Keratinocyte (primary cell): ENCODE data around the gene ADAMTS2. TPM values are rescaled to one million over a fixed set of nuclear protein-coding genes. Genes with fewer than 3 reads are reported as not detected.

Source experiments
- DNase-seq: peaks from one replicate; pipeline ENCODE4 v3.0.0-alpha.2; 2011; ENCODE audit warnings: low read depth, missing footprints, low spot score
- FAIRE-seq: peaks from 2 replicates; lab custom pipeline; 2011; peaks lifted over from hg19 to GRCh38; lab: Jason Lieb, UNC
- H2AFZ ChIP-seq: 2 replicates; pipeline ENCODE4 v1.6.0; 2012; ENCODE audit warnings: low read length, control low read depth, inconsistent platforms; ENCODE audit not compliant: control insufficient read depth
- H3K27ac ChIP-seq: 2 replicates; pipeline ENCODE4 v1.5.1; 2011; ENCODE audit warnings: low read length; ENCODE audit not compliant: control insufficient read depth, insufficient read depth
- H3K27me3 ChIP-seq: 3 replicates; pipeline ENCODE4 v1.6.0; 2011; ENCODE audit warnings: low read length; ENCODE audit not compliant: control insufficient read depth, insufficient read depth; ENCODE audit errors: extremely low read depth
- H3K36me3 ChIP-seq, 2 experiments: 2 replicates in 1 of 2; 3 replicates in 1 of 2; pipeline ENCODE4 v1.5.1; 2011; ENCODE audit warnings: low read length in 2 of 2, mild to moderate bottlenecking in 1 of 2; ENCODE audit not compliant: control insufficient read depth in 2 of 2, insufficient read depth in 2 of 2; ENCODE audit errors: extremely low read depth in 1 of 2
- H3K4me1 ChIP-seq: 3 replicates; pipeline ENCODE4 v1.5.1; 2011; ENCODE audit warnings: low read length; ENCODE audit not compliant: control insufficient read depth, insufficient read depth; ENCODE audit errors: extremely low read depth
- H3K4me2 ChIP-seq: 3 replicates; pipeline ENCODE4 v1.6.0; 2011; ENCODE audit warnings: low read depth, low read length; ENCODE audit not compliant: control insufficient read depth, insufficient read depth; ENCODE audit errors: extremely low read depth
- H3K4me3 ChIP-seq, 3 experiments: fragments of 200-600 bp in 1 of 3; sonication (generic) in 1 of 3; 2 replicates in 2 of 3; 3 replicates in 1 of 3; pipeline ENCODE4 v1.5.1; 2011 to 2016; ENCODE audit warnings: low read length in 3 of 3, mild to moderate bottlenecking in 3 of 3, control low read depth in 2 of 3, inconsistent platforms in 1 of 3, low read depth in 1 of 3, mixed read lengths in 1 of 3, mixed run types in 1 of 3, moderate library complexity in 1 of 3; ENCODE audit not compliant: control insufficient read depth in 2 of 3, insufficient read depth in 2 of 3; ENCODE audit errors: extremely low read depth in 1 of 3
- H3K79me2 ChIP-seq: 2 replicates; pipeline ENCODE4 v1.6.0; 2012; ENCODE audit warnings: low read length; ENCODE audit not compliant: control insufficient read depth, insufficient read depth
- H3K9ac ChIP-seq: 3 replicates; pipeline ENCODE4 v1.6.0; 2011; ENCODE audit warnings: low read length; ENCODE audit not compliant: control insufficient read depth, insufficient read depth; ENCODE audit errors: extremely low read depth
- H3K9me1 ChIP-seq: 3 replicates; pipeline ENCODE4 v1.6.0; 2011; ENCODE audit warnings: low read length; ENCODE audit not compliant: control insufficient read depth, insufficient read depth; ENCODE audit errors: extremely low read depth
- H3K9me3 ChIP-seq: 2 replicates; pipeline ENCODE4 v1.5.1; 2012; ENCODE audit warnings: low read depth, low read length; ENCODE audit not compliant: control insufficient read depth
- H4K20me1 ChIP-seq: 3 replicates; pipeline ENCODE4 v1.6.0; 2011; ENCODE audit warnings: low read length; ENCODE audit not compliant: control insufficient read depth, insufficient read depth; ENCODE audit errors: extremely low read depth
- CTCF ChIP-seq, 3 experiments: IDR thresholded peaks in 1 of 3; conservative IDR thresholded peaks in 1 of 3; optimal IDR thresholded peaks in 1 of 3; 2 replicates in 2 of 3; 3 replicates in 1 of 3; pipeline versions ENCODE3 to v1.5.1; 2011; ENCODE audit warnings: low read length in 3 of 3, mild to moderate bottlenecking in 3 of 3, moderate library complexity in 2 of 3, control low read depth in 1 of 3, inconsistent platforms in 1 of 3; ENCODE audit not compliant: insufficient read depth in 2 of 3; ENCODE audit errors: extremely low read depth in 1 of 3
- EZH2 ChIP-seq: IDR thresholded peaks from one replicate; pipeline ENCODE4 v1.6.1; 2012; ENCODE audit warnings: inconsistent platforms, mild to moderate bottlenecking, low read length, moderate library complexity
- dilution Hi-C: fragments of 300-500 bp; cut with MboI; formaldehyde crosslinking; loops from one replicate; pipeline ENCODE4 v1.7.0; 2020; ENCODE audit warnings: low sequenced_read_pairs; ENCODE audit not compliant: extremely low pct_ligation_motif_present
- polyA plus RNA-seq, 5 experiments: library from polyadenylated mRNA; depleted of rRNA in 3 of 5; stranded (reverse) in 3 of 5; stranded (forward) in 1 of 5; unstranded in 1 of 5; fragments of >200 nt; gene quantifications; 1 replicate in 1 of 5; 2 replicates in 3 of 5; 3 replicates in 1 of 5; pipeline versions ENCODE4 v1.2.1 to v1.2.3, GENCODE V29; 2011 to 2012; ENCODE audit warnings: missing spikeins in 2 of 5, low read depth in 1 of 5, low replicate concordance in 1 of 5

Gene ADAMTS2
- polyA plus RNA-seq, 1 donor (not counting 4 experiments of a cell fraction or from before 2014, with no cell fraction given), result not detected

- Histone ChIP-seq H3K4me3 (no peak overlapping the region), H3K36me3 (no peaks in the 10 kb centered on the region), H3K27me3 (no peaks in the 10 kb centered on the region), H3K9me3 (peaks cover 18% of the 10 kb centered on the region), H3K27ac (no peak overlapping the region), H2AFZ (no peak overlapping the region), H3K79me2 (no peaks in the 10 kb centered on the region), H3K4me2 (no peak overlapping the region), H3K4me1 (no peaks in the 10 kb centered on the region), H3K9ac (no peak overlapping the region), H3K9me1 (no peaks in the 10 kb centered on the region), H4K20me1 (no peaks in the 10 kb centered on the region)
- dilution Hi-C loops, result no loop called here
- TF ChIP-seq EZH2 (no peak), CTCF (optimal IDR thresholded peaks at IDR 0.05 in 1 of 3, IDR thresholded peaks at IDR 0.05 in 1 of 3, conservative IDR thresholded peaks at IDR 0.05 in 1 of 3; ENCODE audit: extremely low read depth in 1 of 3, insufficient read depth in 2 of 3, low read length in 3 of 3) (no peak)
- FAIRE-seq (no peak), DNase-seq (no peak)
Measured at GRCh38 chr5:179266291-179267070, 78.8 kb downstream of the ADAMTS2 start.

GRCh38 chr5:179265514-179266290 lies 79.6 kb downstream of the ADAMTS2 start:
- H3K9me1 ChIP-seq, result no peaks in the 10 kb centered on the region
- dilution Hi-C loops, result no loop called here
- no peak overlapping the region for H3K4me3 ChIP-seq
- FAIRE-seq (no peak), DNase-seq (no peak)
- H3K9ac ChIP-seq, result no peak overlapping the region
- no peak overlapping the region for H3K4me2 ChIP-seq
- H3K27ac ChIP-seq, result no peak overlapping the region
- no peaks in the 10 kb centered on the region for H3K36me3 ChIP-seq
- no peak overlapping the region for H2AFZ ChIP-seq
- no peaks in the 10 kb centered on the region for H3K79me2 ChIP-seq
- H3K27me3 ChIP-seq, result no peaks in the 10 kb centered on the region
- H3K4me1 ChIP-seq, result no peaks in the 10 kb centered on the region
- TF ChIP-seq EZH2 (no peak), CTCF (optimal IDR thresholded peaks at IDR 0.05 in 1 of 3, IDR thresholded peaks at IDR 0.05 in 1 of 3, conservative IDR thresholded peaks at IDR 0.05 in 1 of 3; ENCODE audit: extremely low read depth in 1 of 3, insufficient read depth in 2 of 3, low read length in 3 of 3) (no peak)
- H3K9me3 ChIP-seq, result peaks cover 18% of the 10 kb centered on the region
- no peaks in the 10 kb centered on the region for H4K20me1 ChIP-seq
